Hepatocyte (in vitro differentiated cells): Measurements from ENCODE around the gene SLC2A5.

ENCODE experiments used
- CTCF ChIP-seq: fragments of 200-600 bp; sonication (generic); IDR thresholded peaks from 2 replicates; pipeline ENCODE4 v1.5.1; 2016; ENCODE audit warnings: antibody characterized with exemption, mild to moderate bottlenecking; ENCODE audit not compliant: poor library complexity
- EZH2 ChIP-seq: fragments of 200-600 bp; sonication (generic); IDR thresholded peaks from 2 replicates; pipeline ENCODE4 v1.6.1; 2016; ENCODE audit warnings: antibody characterized with exemption, mild to moderate bottlenecking, borderline replicate concordance
- EZH2phosphoT487 ChIP-seq: fragments of 200-600 bp; sonication (generic); IDR thresholded peaks from one replicate; pipeline ENCODE4 v1.6.1; 2018; ENCODE audit warnings: antibody characterized with exemption, mild to moderate bottlenecking, low read depth, moderate library complexity; ENCODE audit not compliant: unreplicated experiment, severe bottlenecking

- TF ChIP-seq CTCF, result no peak
- TF ChIP-seq EZH2, result no peak
- TF ChIP-seq EZH2phosphoT487, result no peak
Observed at GRCh38 chr1:9085306-9085940, 16.0 kb upstream of the SLC2A5 start.
